ENCODE measurements around the gene GPR146.

DNA sequence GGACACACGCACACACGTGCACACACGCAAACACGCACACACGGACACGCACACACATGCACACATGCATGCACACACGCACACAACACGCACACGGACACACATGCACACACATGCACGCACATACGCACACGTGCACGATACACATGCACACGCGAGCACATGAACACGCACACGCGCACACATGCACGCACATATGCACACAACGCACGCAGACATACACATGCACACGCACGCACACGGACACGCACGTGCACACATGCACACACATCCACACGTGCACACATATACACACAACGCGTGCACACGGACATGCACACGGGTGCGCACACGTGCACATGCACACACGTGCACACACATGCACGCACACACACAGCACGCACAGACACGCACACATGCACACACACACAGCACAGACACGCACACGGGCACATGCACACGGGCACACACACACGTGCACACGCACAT lies 26.2 kb downstream of the GPR146 start:
- TF ChIP-seq CTCF (IDR thresholded peaks at IDR 0.05; ENCODE audit: low read depth, low read length, poor library complexity, severe bottlenecking) (no peak), EZH2phosphoT487 (IDR thresholded peaks at IDR 0.05; ENCODE audit: borderline replicate concordance, low read length) (no peak)
